Measurements from ENCODE around the gene ANKS1B.

DNA sequence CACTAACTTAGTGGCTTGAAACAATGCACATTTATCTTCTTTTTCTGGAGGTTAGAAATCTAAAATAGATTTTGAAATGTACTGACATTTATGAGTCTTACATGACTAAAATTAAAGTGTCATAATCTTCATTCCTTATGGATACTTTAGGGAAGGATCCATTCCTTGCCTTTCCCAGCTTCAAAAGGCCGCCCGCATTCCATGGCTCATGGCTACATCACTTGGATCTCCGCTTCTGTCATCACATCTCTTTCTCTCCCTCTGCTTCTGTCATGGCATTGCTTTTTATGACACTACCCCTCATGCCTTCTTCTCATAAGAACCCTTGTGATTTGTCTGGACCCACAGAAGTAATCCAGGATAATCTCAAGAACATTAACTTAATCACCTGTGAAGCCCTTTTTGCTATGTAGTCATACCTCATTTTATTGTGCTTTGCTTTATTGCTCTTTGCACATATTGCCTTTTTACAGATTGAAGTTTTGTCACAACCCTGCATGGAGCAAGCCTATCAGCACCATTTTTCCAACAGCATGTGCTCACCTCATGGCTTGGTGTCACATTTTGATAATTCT, 270.7 kb downstream of the ANKS1B start:
- TF ChIP-seq, protein P1, sequence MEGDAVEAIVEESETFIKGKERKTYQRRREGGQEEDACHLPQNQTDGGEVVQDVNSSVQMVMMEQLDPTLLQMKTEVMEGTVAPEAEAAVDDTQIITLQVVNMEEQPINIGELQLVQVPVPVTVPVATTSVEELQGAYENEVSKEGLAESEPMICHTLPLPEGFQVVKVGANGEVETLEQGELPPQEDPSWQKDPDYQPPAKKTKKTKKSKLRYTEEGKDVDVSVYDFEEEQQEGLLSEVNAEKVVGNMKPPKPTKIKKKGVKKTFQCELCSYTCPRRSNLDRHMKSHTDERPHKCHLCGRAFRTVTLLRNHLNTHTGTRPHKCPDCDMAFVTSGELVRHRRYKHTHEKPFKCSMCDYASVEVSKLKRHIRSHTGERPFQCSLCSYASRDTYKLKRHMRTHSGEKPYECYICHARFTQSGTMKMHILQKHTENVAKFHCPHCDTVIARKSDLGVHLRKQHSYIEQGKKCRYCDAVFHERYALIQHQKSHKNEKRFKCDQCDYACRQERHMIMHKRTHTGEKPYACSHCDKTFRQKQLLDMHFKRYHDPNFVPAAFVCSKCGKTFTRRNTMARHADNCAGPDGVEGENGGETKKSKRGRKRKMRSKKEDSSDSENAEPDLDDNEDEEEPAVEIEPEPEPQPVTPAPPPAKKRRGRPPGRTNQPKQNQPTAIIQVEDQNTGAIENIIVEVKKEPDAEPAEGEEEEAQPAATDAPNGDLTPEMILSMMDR (conservative IDR thresholded peaks at IDR 0.05; ENCODE audit: low read length) = no peak
- no peak for TF ChIP-seq EZH2phosphoT487 (IDR thresholded peaks at IDR 0.05; ENCODE audit: borderline replicate concordance)
